ENCODE measurements around the gene MROH2A. TPM values are rescaled to one million over a fixed set of nuclear protein-coding genes. Genes with fewer than 3 reads are reported as not detected.
A peak's percentile ranks its signal among the peaks of the same experiment; 100 is the strongest.

MROH2A gene
- total and polyA plus RNA-seq, 4 donors, result 0.08 to 0.28 (median 0.09) TPM; not detected in 1

GRCh38 chr2:233756429-233757081 lies 21.6 kb upstream of the MROH2A start:
- H3K27ac ChIP-seq (ENCODE audit: low read depth in 1 of 2, low read length in 2 of 2), result peak overlapping the region; percentile 69 to 72
- peak; percentile 89 for TF ChIP-seq FOXA1 (IDR thresholded peaks at IDR 0.05)
- peak; percentile 50 to 62 for TF ChIP-seq RAD21 (IDR thresholded peaks at IDR 0.05)
- TF ChIP-seq RXRA (IDR thresholded peaks at IDR 0.05), result peak; percentile 99 to 100
- peak; percentile 74 for TF ChIP-seq YY1 (IDR thresholded peaks at IDR 0.05)
- TF ChIP-seq NR2F2 (IDR thresholded peaks at IDR 0.05), result peak; percentile 77
- TF ChIP-seq CTCF (IDR thresholded peaks at IDR 0.05; ENCODE audit: low read depth, low read length, missing input control), result no peak
- TF ChIP-seq HNF4G (IDR thresholded peaks at IDR 0.05), result peak; percentile 95
- peak; percentile 81 for TF ChIP-seq ATF3 (IDR thresholded peaks at IDR 0.05)
- TF ChIP-seq ZBTB33 (IDR thresholded peaks at IDR 0.05), result peak; percentile 93
- no peak for TF ChIP-seq EGR1 (IDR thresholded peaks at IDR 0.05; ENCODE audit: low read depth in 2 of 2)
- TF ChIP-seq HNF4A (conservative IDR thresholded peaks at IDR 0.05), result peak; percentile 96 to 98
- TF ChIP-seq MAX (IDR thresholded peaks at IDR 0.05), result peak; percentile 50
- no peak for TF ChIP-seq GABPA (IDR thresholded peaks at IDR 0.05 in 1 of 2, conservative IDR thresholded peaks at IDR 0.05 in 1 of 2)
- TF ChIP-seq FOXA2 (IDR thresholded peaks at IDR 0.05), result peak; percentile 84
- peak; percentile 62 for TF ChIP-seq REST (IDR thresholded peaks at IDR 0.05)
- peak; percentile 49 for TF ChIP-seq TAF1 (conservative IDR thresholded peaks at IDR 0.05)
- peak; percentile 100 for TF ChIP-seq SP1 (IDR thresholded peaks at IDR 0.05)
- peak; percentile 83 to 94 for TF ChIP-seq JUND (IDR thresholded peaks at IDR 0.05)
- no peaks in the 10 kb centered on the region for H3K27me3 ChIP-seq (ENCODE audit: control insufficient read depth in 4 of 4, insufficient read depth in 4 of 4, low read length in 3 of 4)
- no peak overlapping the region for H3K4me3 ChIP-seq (ENCODE audit: low read depth in 1 of 3, low read length in 3 of 3)
- DNase-seq (ENCODE audit: low spot score), result no peak
- WGBS, result 24% methylated on average over 7 of the region's 7 CpGs
- H3K9me3 ChIP-seq (ENCODE audit: control insufficient read depth in 4 of 4, low read length in 3 of 4), result no peaks in the 10 kb centered on the region
- H3K9ac ChIP-seq (ENCODE audit: low read depth in 1 of 2, low read length in 2 of 2), result peak overlapping the region in 1 of 2 donors; percentile 63
- peaks cover 12 to 58% (median 31%) of the 10 kb centered on the region in 4 donors for H3K4me1 ChIP-seq (ENCODE audit: control insufficient read depth in 4 of 4, insufficient read depth in 4 of 4, low read length in 3 of 4)
- no peaks in the 10 kb centered on the region for H3K36me3 ChIP-seq (ENCODE audit: control insufficient read depth in 4 of 4, insufficient read depth in 3 of 4, low read depth in 1 of 4, low read length in 3 of 4)
